ENCODE data around the gene IL3.

IL3 gene

GRCh38 chr5:132053483-132053882, 7.0 kb upstream of the IL3 start:
- H3K4me3 ChIP-seq (ENCODE audit: low read length): no peak overlapping the region
- DNase-seq (ENCODE audit: low read depth): no peak
- no peak for TF ChIP-seq CTCF (conservative IDR thresholded peaks at IDR 0.05; ENCODE audit: low read depth, low read length)

- H3K4me3 ChIP-seq (ENCODE audit: low read length): no peak overlapping the region
- DNase-seq (ENCODE audit: low read depth): no peak
- no peak for TF ChIP-seq CTCF (conservative IDR thresholded peaks at IDR 0.05; ENCODE audit: low read depth, low read length)
These were observed 6.3 kb upstream of the IL3 start for GRCh38 chr5:132054031-132054696.

- no peak for DNase-seq (ENCODE audit: low read depth)
- no peak for TF ChIP-seq CTCF (conservative IDR thresholded peaks at IDR 0.05; ENCODE audit: low read depth, low read length)
These were observed 5.6 kb upstream of the IL3 start for GRCh38 chr5:132054697-132055440.

GRCh38 chr5:132055441-132055807, 5.0 kb upstream of the IL3 start:
- H3K4me3 ChIP-seq (ENCODE audit: low read length): no peak overlapping the region
- no peak for DNase-seq (ENCODE audit: low read depth)
- TF ChIP-seq CTCF (conservative IDR thresholded peaks at IDR 0.05; ENCODE audit: low read depth, low read length): no peak

More at GRCh38 chr5:132054697-132055440, 5.6 kb upstream of the IL3 start:
- no peak overlapping the region for H3K4me3 ChIP-seq (ENCODE audit: low read length)

GRCh38 chr5:132055808-132056609, 4.4 kb upstream of the IL3 start:
- TF ChIP-seq CTCF (conservative IDR thresholded peaks at IDR 0.05; ENCODE audit: low read depth, low read length): no peak
- no peak overlapping the region for H3K4me3 ChIP-seq (ENCODE audit: low read length)
- no peak for DNase-seq (ENCODE audit: low read depth)

- DNase-seq (ENCODE audit: low read depth): no peak
- no peak overlapping the region for H3K4me3 ChIP-seq (ENCODE audit: low read length)
- no peak for TF ChIP-seq CTCF (conservative IDR thresholded peaks at IDR 0.05; ENCODE audit: low read depth, low read length)
These were observed 3.6 kb upstream of the IL3 start for GRCh38 chr5:132056610-132057497.
